Measurements from ENCODE around the gene CDIP1. TPM values are rescaled to one million over a fixed set of nuclear protein-coding genes. Genes with fewer than 3 reads are reported as not detected.
"Not testable (repeated sequence)": the region's sequence is repeated elsewhere in the genome, so short reads cannot be mapped to it uniquely, and the experiment has no call there.

Gene CDIP1
- total RNA-seq, 2 experiments from 2014 or later = 31.9 to 32.2 TPM

DNA sequence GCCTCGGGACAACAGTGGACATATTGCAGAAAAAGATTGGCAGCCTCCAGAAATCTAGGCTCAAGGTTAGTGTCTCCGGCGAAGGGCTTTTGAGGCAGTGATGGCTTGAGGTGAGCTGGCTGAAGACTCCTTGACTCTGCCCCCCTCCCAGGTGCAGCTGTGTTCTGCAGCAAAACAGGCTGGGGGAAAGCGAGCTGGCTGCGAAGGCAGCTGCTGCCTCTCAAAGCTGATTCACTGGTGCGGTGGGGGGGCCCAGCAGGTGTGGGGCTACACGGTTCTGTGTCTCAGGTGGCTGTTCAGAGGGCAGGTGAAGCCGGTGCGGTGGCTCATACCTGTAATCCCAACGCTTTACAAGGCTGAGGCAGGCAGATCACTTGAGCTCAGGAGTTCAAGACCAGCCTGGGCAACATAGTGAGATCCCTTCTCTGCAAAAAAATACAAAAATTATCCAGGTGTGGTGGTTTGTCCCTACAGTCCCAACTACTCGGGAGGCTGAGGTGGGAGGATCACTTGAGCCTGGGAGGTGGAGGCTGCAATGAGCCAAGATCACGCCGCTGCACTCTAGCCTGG lies 40.5 kb upstream of the CDIP1 start:
- Mint-ChIP-seq H3K4me1 (ENCODE audit: low read depth) (no peaks in the 10 kb centered on the region), H3K4me3 (no peak overlapping the region), H3K27me3 (no peaks in the 10 kb centered on the region), H3K27ac (no peak overlapping the region), H3K9me3 (no peaks in the 10 kb centered on the region), H3K36me3 (ENCODE audit: low read depth) (no peaks in the 10 kb centered on the region)
- CTCF ChIA-PET = no interaction called here
- POLR2A ChIA-PET = no interaction called here
- ATAC-seq (no peak), DNase-seq (no peak)
- intact Hi-C loops (cut with micrococcal nuclease) = no loop called here
- TF ChIP-seq, protein P1, sequence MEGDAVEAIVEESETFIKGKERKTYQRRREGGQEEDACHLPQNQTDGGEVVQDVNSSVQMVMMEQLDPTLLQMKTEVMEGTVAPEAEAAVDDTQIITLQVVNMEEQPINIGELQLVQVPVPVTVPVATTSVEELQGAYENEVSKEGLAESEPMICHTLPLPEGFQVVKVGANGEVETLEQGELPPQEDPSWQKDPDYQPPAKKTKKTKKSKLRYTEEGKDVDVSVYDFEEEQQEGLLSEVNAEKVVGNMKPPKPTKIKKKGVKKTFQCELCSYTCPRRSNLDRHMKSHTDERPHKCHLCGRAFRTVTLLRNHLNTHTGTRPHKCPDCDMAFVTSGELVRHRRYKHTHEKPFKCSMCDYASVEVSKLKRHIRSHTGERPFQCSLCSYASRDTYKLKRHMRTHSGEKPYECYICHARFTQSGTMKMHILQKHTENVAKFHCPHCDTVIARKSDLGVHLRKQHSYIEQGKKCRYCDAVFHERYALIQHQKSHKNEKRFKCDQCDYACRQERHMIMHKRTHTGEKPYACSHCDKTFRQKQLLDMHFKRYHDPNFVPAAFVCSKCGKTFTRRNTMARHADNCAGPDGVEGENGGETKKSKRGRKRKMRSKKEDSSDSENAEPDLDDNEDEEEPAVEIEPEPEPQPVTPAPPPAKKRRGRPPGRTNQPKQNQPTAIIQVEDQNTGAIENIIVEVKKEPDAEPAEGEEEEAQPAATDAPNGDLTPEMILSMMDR (IDR thresholded peaks at IDR 0.05) = no peak

DNA sequence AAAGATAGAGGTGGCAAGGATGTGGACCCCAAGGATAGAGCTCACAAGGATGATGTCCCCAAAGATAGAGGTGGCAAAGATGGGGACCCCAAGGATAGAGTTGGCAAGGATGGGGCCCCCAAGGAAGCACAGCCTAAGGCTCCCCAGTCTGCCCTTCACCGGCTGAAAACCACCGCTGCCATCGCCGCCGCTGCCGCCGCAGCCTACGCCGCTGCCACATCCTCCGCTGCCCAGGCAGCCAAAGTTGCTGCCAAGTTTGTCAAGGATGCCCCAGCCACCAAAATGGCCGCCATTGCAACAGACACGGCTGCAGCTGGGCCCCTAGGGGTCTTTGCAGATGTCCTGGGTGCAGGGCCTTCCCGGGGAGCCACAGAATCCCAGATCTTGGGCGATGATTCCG lies 37.4 kb upstream of the CDIP1 start:
- ATAC-seq (no peak), DNase-seq (no peak)
- POLR2A ChIA-PET = no interaction called here
- Mint-ChIP-seq H3K27ac (no peak overlapping the region), H3K4me3 (no peak overlapping the region), H3K4me1 (ENCODE audit: low read depth) (no peaks in the 10 kb centered on the region), H3K9me3 (no peaks in the 10 kb centered on the region), H3K27me3 (no peaks in the 10 kb centered on the region), H3K36me3 (ENCODE audit: low read depth) (no peaks in the 10 kb centered on the region)
- CTCF ChIA-PET = interaction anchor here (1.4 to 2.3 kb wide), 2 partner anchors 10 to 27 kb away, joined by 3 to 7 read pairs; no protein-coding TSS in a partner anchor
- TF ChIP-seq, protein P1 (IDR thresholded peaks at IDR 0.05) = no peak
- intact Hi-C loops (cut with micrococcal nuclease) = no loop called here

DNA sequence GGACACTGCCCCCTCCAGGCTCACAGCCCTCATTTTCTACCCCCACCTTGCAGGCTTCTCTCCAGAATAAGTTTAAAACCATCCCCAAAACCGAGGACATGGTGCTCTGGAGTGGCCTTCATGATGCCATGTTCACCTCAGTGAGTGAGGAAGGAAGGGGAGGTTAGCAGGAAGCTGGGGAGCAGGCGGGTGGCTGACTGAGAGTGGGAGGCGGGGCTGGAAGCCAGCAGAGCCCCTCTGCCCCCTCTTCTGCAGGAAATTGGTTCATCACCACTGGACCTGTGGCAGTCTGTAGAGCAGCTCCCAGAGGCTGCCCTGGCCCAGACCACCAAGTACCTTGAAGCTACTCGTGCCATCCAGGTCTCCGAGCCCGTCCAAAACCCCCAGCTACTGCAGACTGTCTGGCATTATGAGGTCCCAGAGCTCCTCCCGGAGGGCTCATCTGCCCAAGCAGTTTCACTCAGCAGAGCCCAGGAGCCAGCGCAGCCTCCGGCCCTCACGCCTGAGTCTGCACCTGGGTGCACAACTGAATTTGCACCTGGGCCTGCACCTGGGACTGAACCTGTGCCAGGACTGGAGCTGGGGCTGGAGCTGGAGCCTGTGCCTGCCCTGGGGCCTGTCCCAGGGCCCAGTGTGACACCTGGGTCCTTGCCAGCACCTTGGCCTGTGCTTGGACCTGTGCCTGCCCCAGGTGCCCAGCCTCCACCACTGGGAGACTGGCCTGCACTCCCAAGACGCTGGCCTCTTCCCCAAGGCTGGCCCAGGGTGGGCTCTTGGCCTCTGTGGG lies 36.5 kb upstream of the CDIP1 start:
- no peak overlapping the region for H3K4me3 Mint-ChIP-seq
- ATAC-seq = peak; percentile 24

DNA sequence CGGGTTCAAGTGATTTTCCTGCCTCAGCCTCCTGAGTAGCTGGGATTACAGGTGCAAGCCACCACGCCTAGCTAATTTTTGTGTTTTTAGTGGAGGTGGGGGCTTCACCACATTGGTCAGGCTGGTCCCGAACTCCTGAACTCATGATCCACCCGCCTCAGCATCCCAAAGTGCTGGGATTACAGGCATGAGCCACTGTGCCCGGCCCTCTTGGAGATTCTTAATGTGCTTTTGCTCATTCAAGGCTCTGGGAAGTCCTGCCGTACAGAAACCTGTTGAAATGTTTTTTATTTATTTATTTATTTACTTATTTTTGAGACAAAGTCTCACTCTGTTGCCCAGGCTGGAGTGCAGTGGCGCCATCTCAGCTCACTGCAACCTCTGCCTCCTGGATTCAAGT lies 35.4 kb upstream of the CDIP1 start:
- POLR2A ChIA-PET; DNase-seq; H3K4me1 Mint-ChIP-seq (ENCODE audit: low read depth); H3K27me3 Mint-ChIP-seq; H3K9me3 Mint-ChIP-seq; ATAC-seq; H3K36me3 Mint-ChIP-seq (ENCODE audit: low read depth); H3K27ac Mint-ChIP-seq; intact Hi-C loops (cut with micrococcal nuclease); H3K4me3 Mint-ChIP-seq: not testable (repeated sequence)
- CTCF ChIA-PET = interaction anchor here (1.8 to 1.9 kb wide), 2 partner anchors 68 to 171 kb away, joined by 5 to 6 read pairs; no protein-coding TSS in a partner anchor

More for the DNA sequence above, 36.5 kb upstream of the CDIP1 start:
- TF ChIP-seq, protein P1 (IDR thresholded peaks at IDR 0.05) = no peak
- no peaks in the 10 kb centered on the region for H3K4me1 Mint-ChIP-seq (ENCODE audit: low read depth)
- no peaks in the 10 kb centered on the region for H3K36me3 Mint-ChIP-seq (ENCODE audit: low read depth)
- POLR2A ChIA-PET = interaction anchor here (1.0 kb wide), 1 partner anchor 11 kb away, joined by 3 read pairs; no protein-coding TSS in a partner anchor
- no peaks in the 10 kb centered on the region for H3K9me3 Mint-ChIP-seq
- no peak overlapping the region for H3K27ac Mint-ChIP-seq
- CTCF ChIA-PET = interaction anchor here (0.9 to 2.3 kb wide), 5 partner anchors 11 to 159 kb away, joined by 3 to 7 read pairs (median 4); partner anchors contain the start of gene CORO7
- intact Hi-C loops (cut with micrococcal nuclease) = no loop called here
- no peaks in the 10 kb centered on the region for H3K27me3 Mint-ChIP-seq
- DNase-seq = no peak

DNA sequence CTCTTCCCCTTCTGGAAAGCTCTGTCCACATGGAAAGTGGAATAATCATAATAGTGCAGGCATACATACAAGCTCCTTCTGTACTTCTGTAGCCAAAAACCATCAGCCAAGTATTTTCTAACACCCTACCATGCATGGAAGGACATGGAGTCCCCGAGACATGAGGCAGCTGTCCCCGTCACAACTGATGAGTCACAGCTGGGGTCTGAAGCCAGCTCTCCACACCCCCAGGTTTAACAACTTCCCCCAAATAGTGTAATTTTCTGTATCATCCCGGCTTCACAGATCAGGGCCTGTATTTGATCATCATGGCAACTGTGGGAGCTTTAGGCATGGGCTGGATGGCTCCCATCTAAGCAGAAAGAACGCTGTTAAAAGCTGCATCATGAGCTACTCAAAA lies 34.1 kb upstream of the CDIP1 start:
- Mint-ChIP-seq H3K27me3 (no peaks in the 10 kb centered on the region), H3K9me3 (no peaks in the 10 kb centered on the region), H3K27ac (no peak overlapping the region), H3K4me1 (ENCODE audit: low read depth) (no peaks in the 10 kb centered on the region), H3K4me3 (no peak overlapping the region), H3K36me3 (ENCODE audit: low read depth) (no peaks in the 10 kb centered on the region)
- DNase-seq = no peak
- TF ChIP-seq, protein P1 (IDR thresholded peaks at IDR 0.05) = no peak
- intact Hi-C loops (cut with micrococcal nuclease) = no loop called here
- no peak for ATAC-seq
- ChIA-PET CTCF (interaction anchor here (0.6 to 4.0 kb wide), 5 partner anchors 13 to 986 kb away, joined by 3 to 15 read pairs (median 3); no protein-coding TSS in a partner anchor), POLR2A (no interaction called here)
